Stimulated activated CD4-positive, alpha-beta T cell treated with anti-CD3 and anti-CD28 coated beads, Interleukin-1b, Interleukin-23, amount 100 ng/mL, for 4 hours (primary cell): ENCODE results near the gene SH3TC2.

Experiments used
- DNase-seq, 2 donors: peaks; one replicate each; pipeline ENCODE4 v3.0.0-alpha.2; 2020; ENCODE audit warnings: low read depth in 2 of 2

SH3TC2 gene

GRCh38 chr5:149060325-149060724, 2.5 kb downstream of the SH3TC2 start:
- no peak for DNase-seq

DNA sequence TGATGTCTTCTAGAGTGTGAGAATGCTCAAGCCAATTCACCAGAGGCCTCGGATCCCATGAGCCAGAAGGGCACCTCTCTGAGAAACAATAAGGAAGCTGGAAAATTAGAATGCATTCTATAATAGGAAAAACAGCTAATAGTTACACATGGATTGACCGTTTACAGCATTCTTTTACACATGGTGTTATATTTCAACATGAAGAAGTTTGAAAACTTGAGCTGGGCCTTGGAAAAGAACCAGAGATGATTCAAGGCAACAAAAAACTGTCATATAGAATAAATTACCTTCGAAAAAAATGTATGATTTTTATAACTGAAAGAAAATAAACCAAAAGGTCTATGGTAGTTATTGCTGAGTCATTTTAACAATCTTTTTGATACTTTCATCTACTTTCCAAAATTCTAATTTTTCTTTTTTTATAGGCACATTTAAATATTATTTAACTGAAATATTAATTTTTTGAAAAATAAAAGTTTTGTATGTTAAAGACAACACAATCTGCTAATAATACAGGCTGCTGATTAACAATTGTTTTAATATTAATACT, 6.2 kb downstream of the SH3TC2 start:
- DNase-seq = no peak

DNA sequence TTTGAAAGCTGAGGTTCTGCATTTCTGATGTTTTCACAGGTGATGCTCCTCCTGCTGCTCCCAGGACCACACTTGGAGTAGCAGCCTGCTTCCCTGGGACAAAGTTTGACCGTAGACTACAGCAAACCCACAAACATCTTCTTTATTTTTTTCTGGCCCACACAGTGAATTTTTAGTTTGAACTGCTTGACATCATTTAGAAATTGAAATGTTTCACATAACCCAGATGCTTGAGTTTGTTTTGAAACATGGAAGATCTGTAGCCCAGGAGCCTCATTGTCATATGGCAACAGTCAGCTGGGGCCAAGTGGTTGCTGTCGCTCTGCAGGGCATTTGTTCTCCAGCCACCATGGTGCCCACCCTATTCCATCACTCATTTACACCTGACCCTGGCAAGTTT, 8.4 kb downstream of the SH3TC2 start:
- DNase-seq = no peak

DNA sequence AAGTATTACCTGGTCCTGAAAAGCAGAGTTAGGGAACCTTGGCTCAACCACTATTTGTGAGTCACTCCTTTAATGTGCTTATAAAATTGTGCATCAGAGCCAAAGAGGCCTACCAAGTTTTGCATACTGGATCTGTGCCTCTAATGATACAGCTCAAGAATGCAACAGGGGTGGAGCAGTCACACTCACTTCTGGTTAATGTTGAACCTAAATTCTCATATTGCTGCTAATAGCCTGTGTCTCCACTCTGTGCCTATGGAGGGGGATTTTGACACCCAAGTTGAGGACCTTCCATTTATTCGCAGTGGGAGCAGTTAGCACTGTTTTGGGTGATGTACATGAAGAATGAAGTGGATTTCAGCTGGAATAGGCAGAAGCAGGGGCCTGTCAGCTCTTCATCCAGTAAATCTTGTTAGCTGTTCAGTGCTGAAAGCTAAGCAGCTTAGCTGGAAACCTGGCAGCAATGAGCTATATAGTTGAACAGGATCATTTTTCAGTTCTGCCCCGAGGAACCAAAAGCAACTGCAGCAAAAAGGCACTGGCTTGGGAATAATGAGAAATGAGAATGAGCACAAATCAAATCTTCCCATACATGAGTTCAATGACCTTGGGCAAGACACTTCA, 9.7 kb downstream of the SH3TC2 start:
- no peak for DNase-seq

GRCh38 chr5:149049371-149049781, 13.5 kb downstream of the SH3TC2 start:
- no peak for DNase-seq

GRCh38 chr5:149048811-149049210, 14.1 kb downstream of the SH3TC2 start:
- no peak for DNase-seq

DNA sequence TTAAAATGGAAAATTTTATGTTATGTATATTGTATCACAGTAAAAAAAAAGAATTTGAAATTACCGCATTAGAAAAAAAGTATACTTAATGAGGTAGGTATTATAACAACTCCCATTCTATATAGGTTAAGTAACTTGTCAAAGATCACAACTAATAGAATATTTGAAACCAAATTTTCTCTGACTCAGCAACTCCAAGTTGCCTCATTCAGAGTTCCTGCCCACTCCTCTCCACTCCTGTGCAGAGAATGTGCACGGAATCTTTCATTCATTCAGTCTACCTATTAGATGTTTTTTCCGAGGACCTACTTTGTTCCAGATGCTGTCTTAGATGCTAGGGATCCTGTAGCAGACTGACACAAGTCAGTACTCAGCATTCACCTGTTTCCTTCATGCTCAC, 15.4 kb downstream of the SH3TC2 start:
- DNase-seq = no peak

- DNase-seq = no peak
Observed at GRCh38 chr5:149046196-149046829, 16.5 kb downstream of the SH3TC2 start.

GRCh38 chr5:149045089-149045460, 17.8 kb downstream of the SH3TC2 start:
- no peak for DNase-seq

DNA sequence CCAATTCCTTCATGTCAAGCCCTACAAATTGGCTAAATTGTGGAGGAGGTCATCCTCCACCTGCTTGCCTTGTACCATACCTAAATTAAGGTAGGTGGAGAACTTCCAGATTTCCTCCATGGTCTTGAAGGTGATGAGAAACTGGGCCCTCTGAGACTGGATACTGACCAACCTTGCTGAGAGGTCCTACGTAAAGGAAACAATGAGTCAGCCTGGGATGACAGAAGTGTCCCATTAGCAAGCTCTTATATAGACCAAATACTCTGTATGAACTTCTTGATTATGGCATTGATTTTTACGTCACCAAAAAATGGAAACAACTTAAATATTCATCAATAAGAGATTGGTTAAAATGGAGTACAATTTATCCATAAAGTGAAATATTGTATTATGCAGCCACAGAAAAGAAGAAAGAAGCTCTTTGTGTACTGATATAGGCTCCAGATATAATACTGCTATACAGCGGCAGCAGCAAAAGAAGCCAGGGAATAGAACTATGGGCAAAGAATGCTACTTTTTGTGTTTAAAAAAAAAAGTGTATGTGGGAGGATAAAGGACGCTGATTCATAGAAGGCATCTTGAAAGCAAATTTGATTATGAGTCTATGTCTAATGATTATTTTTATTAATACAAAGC, 18.3 kb downstream of the SH3TC2 start:
- no peak for DNase-seq

- DNase-seq = no peak
Observed at GRCh38 chr5:149043641-149044040, 19.2 kb downstream of the SH3TC2 start.

DNA sequence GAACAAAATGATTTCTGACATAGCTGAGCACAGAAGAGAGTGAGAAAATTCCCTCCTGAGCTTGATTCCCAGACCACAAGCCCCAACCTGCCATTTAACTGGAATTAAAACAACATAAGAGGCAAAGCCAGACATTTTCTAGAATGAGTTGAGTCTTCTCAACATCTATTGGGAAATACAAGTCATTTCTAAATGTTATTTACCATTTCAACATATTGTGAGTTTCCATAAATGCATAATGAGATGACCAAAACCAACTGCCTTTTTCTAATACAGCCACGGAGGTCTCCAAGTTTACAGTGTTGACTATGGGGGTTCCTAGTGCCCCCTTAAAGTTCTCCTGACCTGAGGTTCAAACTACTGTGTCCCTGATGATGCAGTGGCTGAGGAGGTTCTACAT, 20.0 kb downstream of the SH3TC2 start:
- no peak for DNase-seq

DNA sequence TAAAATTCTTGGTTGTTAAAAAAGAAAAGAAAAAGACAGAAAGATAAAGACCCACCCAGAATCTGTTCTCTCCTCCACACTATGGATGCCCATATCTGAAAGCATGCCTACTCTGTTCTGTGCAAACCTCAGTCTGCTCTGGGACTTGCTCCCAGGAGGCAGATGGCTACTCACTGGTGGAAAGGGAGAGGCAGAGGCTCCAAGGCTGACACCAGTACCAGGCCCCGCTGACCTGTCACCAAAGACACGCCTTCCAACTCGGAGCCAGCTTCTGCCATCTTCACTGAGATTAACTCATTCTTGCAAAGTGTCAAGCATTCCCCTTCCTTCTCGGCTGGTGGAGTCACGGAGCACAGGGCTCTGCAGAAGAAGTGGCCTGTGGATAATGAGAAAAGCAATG, 21.6 kb downstream of the SH3TC2 start:
- DNase-seq = no peak

- DNase-seq = no peak
Observed at GRCh38 chr5:149040421-149040820, 22.4 kb downstream of the SH3TC2 start.

DNA sequence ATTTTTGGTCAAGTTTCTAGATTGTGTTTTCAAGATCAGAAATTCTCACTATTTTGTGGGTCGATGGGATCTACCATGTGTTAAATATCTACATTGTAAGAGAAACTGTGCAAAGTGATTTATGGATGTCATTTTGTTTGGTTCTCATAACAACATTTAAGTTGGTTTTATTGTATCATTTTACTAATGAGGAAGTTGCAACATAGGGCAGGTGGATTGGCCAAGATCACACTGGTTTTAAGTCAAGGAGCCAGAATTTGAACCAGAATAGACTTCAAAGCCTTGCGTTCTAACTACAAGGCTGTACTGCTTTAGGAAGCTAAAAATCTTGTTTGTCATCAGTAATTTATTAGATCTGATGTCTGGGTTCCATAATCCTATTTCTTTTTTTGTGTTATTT, 23.4 kb downstream of the SH3TC2 start:
- no peak for DNase-seq

DNA sequence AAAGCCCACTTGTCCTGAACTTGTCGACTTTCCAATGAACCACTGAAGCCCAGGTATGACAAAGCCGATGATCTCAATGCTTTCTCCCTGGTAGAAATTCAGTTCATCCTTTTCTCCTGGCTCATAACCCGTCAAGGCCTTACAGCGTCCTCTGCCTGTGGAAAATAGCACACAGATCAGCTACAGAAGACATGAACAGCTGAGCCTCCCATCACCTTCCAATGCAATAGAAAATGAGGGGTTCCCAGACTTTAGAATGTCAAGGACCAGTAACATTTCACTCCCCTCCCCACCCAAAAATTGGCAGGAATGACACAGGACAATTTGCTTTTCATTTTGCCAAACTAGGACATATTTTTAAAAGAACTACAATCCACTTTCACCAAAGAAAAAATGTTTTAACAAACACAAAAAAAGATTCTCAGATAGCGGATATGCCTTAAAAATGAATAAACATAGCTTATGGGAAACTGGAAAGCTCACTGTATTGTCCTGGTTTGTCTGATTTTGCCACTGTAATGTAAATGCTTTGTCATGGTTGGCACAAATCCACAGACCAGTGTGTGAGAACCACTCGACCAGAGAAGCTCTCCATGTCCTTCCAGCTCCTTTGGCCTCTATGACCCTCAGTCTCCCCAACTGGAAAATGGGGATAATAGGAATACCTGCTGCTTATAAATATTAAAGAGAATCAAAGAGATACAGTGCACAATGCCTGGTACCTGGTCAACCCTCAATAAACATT, 24.4 kb downstream of the SH3TC2 start:
- no peak for DNase-seq

- DNase-seq = no peak
Observed at GRCh38 chr5:149037817-149038216, 25.0 kb downstream of the SH3TC2 start.

GRCh38 chr5:149036970-149037369, 25.9 kb downstream of the SH3TC2 start:
- DNase-seq = no peak

DNA sequence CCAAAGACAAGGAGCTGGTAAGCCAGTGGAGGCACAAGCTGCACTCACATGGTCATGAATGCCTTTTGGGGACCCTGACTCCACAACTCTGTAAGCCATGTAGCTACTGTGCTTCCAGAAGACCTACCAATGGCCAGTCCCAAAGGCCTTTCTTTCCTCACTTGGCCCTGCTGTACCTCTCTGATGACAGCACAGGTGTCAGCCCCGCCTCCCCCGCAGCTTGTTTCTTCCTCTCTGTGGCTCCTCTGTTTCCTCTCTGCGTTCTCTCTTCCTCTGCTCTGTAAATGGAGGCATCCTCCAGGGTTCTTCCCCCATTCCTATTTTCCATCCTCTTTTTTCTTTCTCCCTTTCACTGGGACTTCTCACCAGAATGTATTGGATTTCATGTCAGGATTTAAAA, 26.7 kb downstream of the SH3TC2 start:
- DNase-seq = no peak

DNA sequence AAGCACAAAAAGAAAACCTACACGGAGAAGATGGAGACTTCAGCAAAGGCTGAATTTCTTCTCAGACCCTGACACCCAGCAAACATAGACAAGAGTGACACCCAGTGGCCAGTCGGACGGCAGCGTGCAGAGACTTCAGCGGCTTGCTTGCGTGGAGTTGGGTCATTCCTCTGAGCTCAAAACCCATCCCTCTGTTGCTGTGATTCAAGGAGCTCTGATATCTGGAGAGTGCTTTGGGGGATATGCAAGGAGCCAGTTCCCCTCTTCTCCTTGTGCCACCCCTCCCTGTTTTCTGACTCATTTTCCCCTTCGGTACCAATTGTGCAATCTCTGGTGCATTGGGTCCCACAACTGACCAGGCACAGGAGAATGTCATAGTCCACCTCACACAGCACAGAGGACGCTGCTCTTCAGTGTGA, 27.5 kb downstream of the SH3TC2 start:
- DNase-seq = peak; percentile 49

GRCh38 chr5:149030838-149031397, 31.9 kb downstream of the SH3TC2 start:
- DNase-seq = no peak

DNA sequence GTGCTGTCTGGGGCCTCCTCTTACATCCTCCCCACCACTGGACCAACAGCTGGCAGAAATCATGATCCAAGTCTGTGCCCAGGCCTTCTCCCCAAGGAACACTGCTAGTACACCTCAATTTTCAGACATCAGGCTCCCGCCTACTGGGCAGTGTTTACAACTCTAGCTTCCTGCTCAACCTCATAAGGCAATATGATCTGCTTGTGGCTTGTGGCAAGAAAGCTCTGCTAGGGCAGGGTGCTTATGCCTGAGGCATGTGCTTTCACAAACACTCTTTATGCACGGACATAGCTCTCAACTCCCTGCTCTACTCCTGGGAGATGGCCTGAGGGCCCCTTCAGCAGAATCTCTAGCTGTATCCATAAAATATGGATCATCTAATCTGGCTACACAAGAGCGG, 32.5 kb downstream of the SH3TC2 start:
- DNase-seq = no peak
